ENCODE measurements around the gene LAMA2.

The LAMA2 gene

DNA sequence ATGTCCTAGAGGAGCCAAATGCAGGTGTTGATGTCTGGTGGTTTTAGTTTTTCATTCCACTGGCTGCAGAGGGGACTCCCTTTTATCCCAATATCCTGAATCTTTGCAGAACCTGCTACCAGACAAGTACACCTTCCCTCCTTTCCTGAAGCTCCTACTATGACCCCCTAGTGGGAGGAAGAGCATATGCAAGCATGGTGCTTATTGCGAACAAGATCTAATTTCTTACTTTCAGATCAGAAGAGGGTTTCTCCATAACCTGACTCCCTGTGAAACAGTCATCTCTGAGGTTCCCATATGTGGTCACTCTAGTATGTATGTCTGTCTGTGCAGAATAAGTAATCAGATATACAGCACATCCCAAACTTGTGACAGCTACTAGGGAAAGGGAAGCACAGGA lies 549.8 kb downstream of the LAMA2 start:
- TF ChIP-seq, protein P1, sequence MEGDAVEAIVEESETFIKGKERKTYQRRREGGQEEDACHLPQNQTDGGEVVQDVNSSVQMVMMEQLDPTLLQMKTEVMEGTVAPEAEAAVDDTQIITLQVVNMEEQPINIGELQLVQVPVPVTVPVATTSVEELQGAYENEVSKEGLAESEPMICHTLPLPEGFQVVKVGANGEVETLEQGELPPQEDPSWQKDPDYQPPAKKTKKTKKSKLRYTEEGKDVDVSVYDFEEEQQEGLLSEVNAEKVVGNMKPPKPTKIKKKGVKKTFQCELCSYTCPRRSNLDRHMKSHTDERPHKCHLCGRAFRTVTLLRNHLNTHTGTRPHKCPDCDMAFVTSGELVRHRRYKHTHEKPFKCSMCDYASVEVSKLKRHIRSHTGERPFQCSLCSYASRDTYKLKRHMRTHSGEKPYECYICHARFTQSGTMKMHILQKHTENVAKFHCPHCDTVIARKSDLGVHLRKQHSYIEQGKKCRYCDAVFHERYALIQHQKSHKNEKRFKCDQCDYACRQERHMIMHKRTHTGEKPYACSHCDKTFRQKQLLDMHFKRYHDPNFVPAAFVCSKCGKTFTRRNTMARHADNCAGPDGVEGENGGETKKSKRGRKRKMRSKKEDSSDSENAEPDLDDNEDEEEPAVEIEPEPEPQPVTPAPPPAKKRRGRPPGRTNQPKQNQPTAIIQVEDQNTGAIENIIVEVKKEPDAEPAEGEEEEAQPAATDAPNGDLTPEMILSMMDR (conservative IDR thresholded peaks at IDR 0.05; ENCODE audit: low read depth, low read length): peak; percentile 35
- peak; percentile 23 for DNase-seq (ENCODE audit: low read depth)
- H3K4me3 ChIP-seq (ENCODE audit: low read depth, low read length): no peak overlapping the region

DNA sequence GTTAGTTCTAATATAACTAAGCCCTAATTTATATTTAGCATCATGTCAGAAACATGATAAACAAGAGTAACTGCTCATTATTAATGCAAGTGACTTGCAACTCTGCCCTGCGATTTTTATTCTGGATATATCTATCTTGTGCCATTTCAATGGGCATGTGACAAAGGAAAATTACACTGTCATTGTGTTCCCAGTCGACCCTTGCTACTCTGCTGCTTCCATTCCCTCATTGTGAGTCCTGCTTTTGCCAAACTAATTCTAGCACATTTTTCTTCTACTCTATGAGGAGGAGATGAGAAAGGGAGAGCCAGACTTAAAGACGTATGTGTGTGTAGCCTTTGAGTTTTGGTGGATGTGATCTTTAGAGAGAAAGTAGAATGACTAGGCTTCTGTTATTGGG lies 551.2 kb downstream of the LAMA2 start:
- no peak for DNase-seq (ENCODE audit: low read depth)
- TF ChIP-seq, protein P1 (conservative IDR thresholded peaks at IDR 0.05; ENCODE audit: low read depth, low read length): no peak
- no peak overlapping the region for H3K4me3 ChIP-seq (ENCODE audit: low read depth, low read length)

DNA sequence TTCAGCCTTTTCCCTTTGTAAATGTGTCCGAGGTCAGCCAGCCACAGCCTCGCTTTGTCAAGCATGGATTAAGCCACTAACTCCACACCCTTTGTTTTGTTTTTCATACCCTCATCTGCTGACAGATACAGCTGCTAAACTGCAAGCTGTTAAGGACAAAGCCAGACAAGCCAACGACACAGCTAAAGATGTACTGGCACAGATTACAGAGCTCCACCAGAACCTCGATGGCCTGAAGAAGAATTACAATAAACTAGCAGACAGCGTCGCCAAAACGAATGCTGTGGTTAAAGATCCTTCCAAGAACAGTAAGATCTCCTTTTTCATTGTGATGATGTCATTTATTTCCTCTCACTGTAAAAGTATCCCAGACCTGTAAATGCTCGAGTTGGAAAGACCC lies 557.8 kb downstream of the LAMA2 start:
- H3K4me3 ChIP-seq (ENCODE audit: low read depth, low read length): no peak overlapping the region
- peak; percentile 32 for DNase-seq (ENCODE audit: low read depth)
- TF ChIP-seq, protein P1 (conservative IDR thresholded peaks at IDR 0.05; ENCODE audit: low read depth, low read length): no peak

DNA sequence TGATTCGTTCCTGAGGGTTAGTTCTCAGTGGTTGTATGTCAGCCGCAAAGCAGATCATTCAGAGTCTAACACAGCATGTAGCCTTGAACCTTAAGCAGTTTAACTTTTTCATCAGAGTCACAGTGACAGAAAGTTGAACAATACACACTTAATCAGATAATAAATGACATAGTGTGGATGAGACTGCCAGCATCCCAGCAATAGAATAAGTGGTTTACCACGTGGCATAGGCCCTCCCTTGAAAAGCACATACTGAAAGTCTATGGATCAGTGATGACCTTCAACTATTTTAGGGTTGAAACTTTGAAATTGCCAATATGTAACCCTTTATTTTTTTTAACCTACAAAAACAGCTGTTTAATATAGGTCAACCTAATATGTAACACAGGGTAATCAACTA lies 561.7 kb downstream of the LAMA2 start:
- DNase-seq (ENCODE audit: low read depth): no peak
- H3K4me3 ChIP-seq (ENCODE audit: low read depth, low read length): no peak overlapping the region
- TF ChIP-seq, protein P1 (conservative IDR thresholded peaks at IDR 0.05; ENCODE audit: low read depth, low read length): no peak

DNA sequence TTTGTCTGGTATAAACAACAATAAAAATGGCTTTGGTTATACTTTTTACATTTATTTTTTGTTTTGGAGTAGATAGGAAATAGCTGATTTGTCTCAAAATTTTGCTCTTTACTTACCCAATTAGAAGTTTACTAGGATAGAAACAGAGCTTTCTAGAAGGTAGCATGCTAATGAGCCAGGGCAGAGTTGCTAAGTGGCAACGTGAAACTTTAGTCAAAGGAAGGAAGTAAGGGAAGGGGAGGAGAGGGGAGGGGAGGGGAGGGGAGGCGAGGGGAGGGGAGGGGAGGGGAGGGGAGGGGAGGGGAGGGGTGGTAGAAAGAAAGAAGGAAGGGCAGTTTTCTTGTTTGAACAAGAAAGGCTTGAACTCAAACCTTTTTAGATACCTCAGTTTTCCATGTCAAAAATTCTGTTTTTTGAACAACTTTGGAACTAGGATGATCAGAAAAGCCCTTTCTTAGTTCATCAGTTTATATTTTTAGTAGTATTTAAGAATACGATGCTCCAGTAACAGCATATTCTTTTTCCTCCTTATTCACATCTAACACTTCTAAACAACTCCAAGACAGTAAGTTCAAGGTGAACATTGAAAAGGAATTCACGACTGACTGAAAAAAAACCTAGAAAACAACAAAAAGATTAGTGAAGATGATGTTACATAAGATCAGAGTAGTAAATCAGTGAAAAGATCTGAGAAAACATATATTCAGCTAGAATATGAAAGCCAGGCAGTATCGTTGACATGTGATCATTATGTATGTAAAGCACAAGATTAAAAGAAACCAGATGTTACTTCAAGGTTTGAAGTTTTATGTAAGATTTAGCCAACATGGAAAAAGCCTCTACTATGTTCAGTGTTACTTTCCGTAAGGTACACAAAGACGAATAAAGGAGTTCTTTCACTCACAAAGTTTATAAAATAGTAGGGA lies 563.6 kb downstream of the LAMA2 start:
- H3K4me3 ChIP-seq (ENCODE audit: low read depth, low read length): no peak overlapping the region
- DNase-seq (ENCODE audit: low read depth): no peak
- TF ChIP-seq, protein P1 (conservative IDR thresholded peaks at IDR 0.05; ENCODE audit: low read depth, low read length): no peak

DNA sequence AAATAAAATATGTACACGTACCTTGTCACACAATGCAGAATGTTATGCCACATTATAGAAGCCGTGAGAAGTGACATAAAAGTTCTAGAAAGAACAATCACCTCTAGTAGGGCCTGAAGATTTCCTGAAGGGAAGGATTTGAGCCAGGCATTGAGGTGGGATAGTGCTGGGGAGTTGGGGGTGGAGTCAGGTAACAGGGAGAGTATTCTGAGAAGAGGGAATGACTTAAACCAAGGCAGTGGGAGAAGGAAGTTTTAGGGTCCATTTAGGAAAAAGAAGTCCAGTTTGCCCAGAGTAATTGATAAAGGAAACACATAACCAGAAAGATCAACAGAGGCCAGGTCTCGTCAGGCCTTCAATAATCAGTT lies 564.2 kb downstream of the LAMA2 start:
- TF ChIP-seq, protein P1 (conservative IDR thresholded peaks at IDR 0.05; ENCODE audit: low read depth, low read length): no peak
- no peak overlapping the region for H3K4me3 ChIP-seq (ENCODE audit: low read depth, low read length)

DNA sequence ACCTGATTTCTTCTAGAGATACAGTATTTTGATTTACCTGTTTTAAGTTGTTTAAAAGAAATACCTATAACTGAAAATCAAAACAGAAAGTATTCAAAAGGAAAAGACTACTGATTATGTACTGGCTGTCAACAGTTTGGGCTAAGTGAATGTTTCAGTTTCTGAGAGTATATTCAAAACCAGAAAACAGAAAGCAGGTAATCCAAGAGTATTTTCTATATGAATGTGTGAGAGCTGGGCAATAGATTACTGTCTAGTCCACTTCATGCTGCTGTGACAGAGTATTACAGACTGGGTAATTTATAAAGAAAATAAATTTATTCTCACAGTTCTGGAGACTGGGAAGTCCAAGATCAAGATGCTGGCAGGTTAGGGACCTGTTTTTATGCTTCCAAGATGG lies 566.0 kb downstream of the LAMA2 start:
- no peak for DNase-seq (ENCODE audit: low read depth)
- no peak overlapping the region for H3K4me3 ChIP-seq (ENCODE audit: low read depth, low read length)
- TF ChIP-seq, protein P1 (conservative IDR thresholded peaks at IDR 0.05; ENCODE audit: low read depth, low read length): no peak

More for the DNA sequence above, 564.2 kb downstream of the LAMA2 start:
- DNase-seq (ENCODE audit: low read depth): no peak

All from choroid plexus epithelial cell (primary cell).